MM.1S (cell line): ENCODE results near the gene ZNF592.
"Not testable (repeated sequence)": the region's sequence is repeated elsewhere in the genome, so short reads cannot be mapped to it uniquely, and the experiment has no call there.

Source experiments
- DNase-seq: peaks from one replicate; pipeline ENCODE4 v3.0.0-alpha.2; 2015
- H2AFZ ChIP-seq: fragments of 300-600 bp; sonication (generic); 2 replicates; pipeline ENCODE4 v1.6.0; 2016; ENCODE audit warnings: antibody characterized with exemption, low read length
- H3F3A ChIP-seq: fragments of 300-600 bp; sonication (generic); 2 replicates; pipeline ENCODE4 v1.6.1; 2016; ENCODE audit warnings: mild to moderate bottlenecking, antibody characterized with exemption, low read length, moderate library complexity, mixed read lengths; ENCODE audit not compliant: insufficient read depth
- H3K27ac ChIP-seq: fragments of 300-600 bp; sonication (generic); 2 replicates; pipeline ENCODE4 v1.5.1; 2016; ENCODE audit warnings: mild to moderate bottlenecking, low read length
- H3K27me3 ChIP-seq: fragments of 300-600 bp; sonication (generic); replicated peaks from 2 replicates; pipeline ENCODE4 v1.6.0; 2016; ENCODE audit warnings: low read length; ENCODE audit not compliant: insufficient read depth
- H3K36me3 ChIP-seq: fragments of 300-600 bp; sonication (generic); replicated peaks from 2 replicates; pipeline ENCODE4 v1.6.1; 2016; ENCODE audit warnings: mild to moderate bottlenecking, low read length, mixed read lengths; ENCODE audit not compliant: insufficient read depth
- H3K4me1 ChIP-seq: fragments of 300-600 bp; sonication (generic); 2 replicates; pipeline ENCODE4 v1.6.1; 2016; ENCODE audit warnings: low read length, mixed read lengths
- H3K4me2 ChIP-seq: fragments of 300-600 bp; sonication (generic); 2 replicates; pipeline ENCODE4 v1.6.0; 2016; ENCODE audit warnings: low read depth, low read length
- H3K4me3 ChIP-seq: fragments of 300-600 bp; sonication (generic); 2 replicates; pipeline ENCODE4 v1.5.1; 2016; ENCODE audit warnings: low read length, mixed read lengths
- H3K79me2 ChIP-seq: fragments of 300-600 bp; sonication (generic); 2 replicates; pipeline ENCODE4 v1.6.1; 2016; ENCODE audit warnings: mixed run types, low read length, mixed read lengths
- H3K9ac ChIP-seq: fragments of 300-600 bp; sonication (generic); 2 replicates; pipeline ENCODE4 v1.6.1; 2016; ENCODE audit warnings: low read length, mixed read lengths
- H3K9me2 ChIP-seq: fragments of 300-600 bp; sonication (generic); replicated peaks from 2 replicates; pipeline ENCODE4 v1.6.1; 2016; ENCODE audit warnings: mild to moderate bottlenecking, low read length, mixed read lengths; ENCODE audit not compliant: insufficient read depth
- H3K9me3 ChIP-seq: fragments of 300-600 bp; sonication (generic); replicated peaks from 2 replicates; pipeline ENCODE4 v1.6.1; 2016; ENCODE audit warnings: mild to moderate bottlenecking, low read length, mixed read lengths; ENCODE audit not compliant: insufficient read depth
- H4K20me1 ChIP-seq: fragments of 300-600 bp; sonication (generic); 2 replicates; pipeline ENCODE4 v1.6.1; 2016; ENCODE audit warnings: mild to moderate bottlenecking, low read length, moderate library complexity, mixed read lengths; ENCODE audit not compliant: insufficient read depth
- CTCF ChIP-seq: fragments of 300-600 bp; sonication (generic); IDR thresholded peaks from 2 replicates; pipeline ENCODE4 v1.5.1; 2016; ENCODE audit warnings: antibody characterized with exemption, low read length, mixed read lengths
- EZH2 ChIP-seq: fragments of 300-600 bp; sonication (generic); optimal IDR thresholded peaks from 2 replicates; pipeline ENCODE3; 2017; ENCODE audit warnings: low read depth, mild to moderate bottlenecking, antibody characterized with exemption, low read length, mixed read lengths
- EZH2phosphoT487 ChIP-seq: fragments of 300-600 bp; sonication (generic); IDR thresholded peaks from 2 replicates; pipeline ENCODE4 v1.6.1; 2018; ENCODE audit warnings: antibody characterized with exemption, low read length

Gene ZNF592

GRCh38 chr15:84845631-84846030 lies 97.2 kb downstream of the ZNF592 start:
- H3K9me3 ChIP-seq, H3K4me3 ChIP-seq, H3K79me2 ChIP-seq, H3K27me3 ChIP-seq, H3K9me2 ChIP-seq, H3K4me1 ChIP-seq, H3K36me3 ChIP-seq, H3K9ac ChIP-seq, DNase-seq, H3F3A ChIP-seq, H3K27ac ChIP-seq, H4K20me1 ChIP-seq, H2AFZ ChIP-seq, H3K4me2 ChIP-seq: not testable (repeated sequence)
- TF ChIP-seq CTCF = peak; percentile 54

DNA sequence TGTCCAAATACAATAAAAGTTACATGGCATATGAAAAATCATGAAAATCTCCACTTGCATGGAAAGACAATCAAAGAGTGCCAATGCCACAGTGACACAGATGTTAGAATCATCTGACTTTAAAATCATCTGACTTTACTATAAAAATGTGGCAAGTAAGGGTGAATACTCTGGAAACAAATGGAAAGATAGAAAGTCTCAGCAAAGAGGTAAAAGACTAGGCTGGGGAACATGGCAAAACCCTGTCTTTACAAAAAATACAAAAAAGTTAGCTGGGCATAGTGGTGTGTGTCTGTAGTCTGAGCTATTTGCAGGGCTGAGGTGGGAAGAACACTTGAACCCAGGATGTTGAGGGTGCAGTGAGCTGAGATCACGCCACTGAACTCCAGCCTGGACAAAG lies 97.9 kb downstream of the ZNF592 start:
- H2AFZ ChIP-seq = no peak overlapping the region
- no peaks in the 10 kb centered on the region for H3K36me3 ChIP-seq
- no peaks in the 10 kb centered on the region for H4K20me1 ChIP-seq
- H3K4me1 ChIP-seq = no peaks in the 10 kb centered on the region
- no peak overlapping the region for H3K9ac ChIP-seq
- TF ChIP-seq CTCF = no peak
- TF ChIP-seq EZH2 = no peak
- no peak for TF ChIP-seq EZH2phosphoT487
- no peaks in the 10 kb centered on the region for H3F3A ChIP-seq
- H3K27me3 ChIP-seq = no peaks in the 10 kb centered on the region
- no peak overlapping the region for H3K4me3 ChIP-seq
- no peak overlapping the region for H3K27ac ChIP-seq
- no peaks in the 10 kb centered on the region for H3K9me3 ChIP-seq
- H3K9me2 ChIP-seq = no peaks in the 10 kb centered on the region
- no peak overlapping the region for H3K4me2 ChIP-seq
- DNase-seq = no peak
- H3K79me2 ChIP-seq = no peaks in the 10 kb centered on the region

DNA sequence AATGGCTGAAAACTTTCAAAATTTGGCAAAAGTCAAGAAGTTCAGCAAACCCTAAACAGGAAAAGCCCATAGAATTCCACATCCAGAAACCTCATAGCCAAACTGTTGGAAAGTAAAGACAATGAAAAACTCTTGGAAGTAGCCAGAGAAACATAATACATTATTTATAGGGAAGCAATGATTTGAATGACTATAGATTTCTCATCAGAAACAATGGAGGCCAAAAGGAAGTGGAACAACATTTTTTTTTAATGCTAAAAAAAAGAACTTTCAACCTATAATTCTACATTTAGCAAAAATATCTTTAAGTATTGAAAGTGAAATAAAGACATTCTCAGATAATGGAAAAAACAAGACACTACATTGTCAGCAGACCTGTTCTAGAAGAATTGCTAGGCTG lies 99.0 kb downstream of the ZNF592 start:
- Histone ChIP-seq H3K9ac (no peak overlapping the region), H3K4me3 (no peak overlapping the region)
- TF ChIP-seq EZH2phosphoT487 (no peak), CTCF (no peak), EZH2 (no peak)

DNA sequence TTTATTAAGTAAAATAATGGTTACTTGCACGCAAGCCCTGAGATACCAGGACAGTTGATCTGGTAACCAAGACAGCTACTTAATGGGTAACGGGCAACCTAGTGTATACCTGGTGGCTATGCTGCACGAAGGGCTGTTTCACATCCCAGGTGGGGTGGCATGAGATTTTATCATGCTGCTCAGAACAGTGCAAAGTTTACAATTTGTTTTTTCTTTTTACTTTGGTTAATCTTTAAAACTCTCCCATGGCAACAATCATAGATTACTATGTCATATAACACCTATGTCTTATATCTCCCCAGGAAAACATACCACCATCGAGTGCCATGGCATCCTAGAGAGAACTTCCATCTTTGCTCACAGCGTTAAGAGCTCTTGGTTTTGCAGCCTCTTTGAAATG lies 103.8 kb downstream of the ZNF592 start:
- H3K36me3 ChIP-seq = no peaks in the 10 kb centered on the region
- no peak overlapping the region for H3K4me3 ChIP-seq
- TF ChIP-seq CTCF (no peak), EZH2phosphoT487 (no peak), EZH2 (no peak)
- no peak overlapping the region for H2AFZ ChIP-seq
- no peaks in the 10 kb centered on the region for H4K20me1 ChIP-seq
- H3F3A ChIP-seq = no peaks in the 10 kb centered on the region
- H3K27me3 ChIP-seq = no peaks in the 10 kb centered on the region
- no peaks in the 10 kb centered on the region for H3K79me2 ChIP-seq
- no peak for DNase-seq
- H3K9me2 ChIP-seq = no peaks in the 10 kb centered on the region
- no peak overlapping the region for H3K4me2 ChIP-seq
- H3K9me3 ChIP-seq = no peaks in the 10 kb centered on the region
- H3K9ac ChIP-seq = no peak overlapping the region
- no peaks in the 10 kb centered on the region for H3K4me1 ChIP-seq
- no peak overlapping the region for H3K27ac ChIP-seq

More for the DNA sequence above, 99.0 kb downstream of the ZNF592 start:
- no peaks in the 10 kb centered on the region for H3K9me2 ChIP-seq
- no peaks in the 10 kb centered on the region for H3K27me3 ChIP-seq
- H3K79me2 ChIP-seq = no peaks in the 10 kb centered on the region
- H3K9me3 ChIP-seq = no peaks in the 10 kb centered on the region
- DNase-seq = no peak
- no peaks in the 10 kb centered on the region for H3K36me3 ChIP-seq
- no peak overlapping the region for H2AFZ ChIP-seq
- no peak overlapping the region for H3K27ac ChIP-seq
- no peaks in the 10 kb centered on the region for H3K4me1 ChIP-seq
- no peaks in the 10 kb centered on the region for H4K20me1 ChIP-seq
- H3K4me2 ChIP-seq = no peak overlapping the region
- no peaks in the 10 kb centered on the region for H3F3A ChIP-seq
